HG02623 (cell line): Measurements from ENCODE around the gene BRIX1.
A peak's percentile ranks its signal among the peaks of the same experiment; 100 is the strongest.
"Not testable (repeated sequence)": the region's sequence is repeated elsewhere in the genome, so short reads cannot be mapped to it uniquely, and the experiment has no call there.

Experiments used
- ATAC-seq: cut with Tn5 transposase; IDR thresholded peaks from one replicate; pipeline ENCODE4 v1.9.1; 2021; ENCODE audit warnings: moderate library complexity; ENCODE audit not compliant: unreplicated experiment

The BRIX1 gene

GRCh38 chr5:34914671-34915138 lies 806 bp upstream of the BRIX1 start:
- ATAC-seq: peak; percentile 3

GRCh38 chr5:34915856-34916192 lies 313 bp downstream of the BRIX1 start:
- ATAC-seq: no peak

- no peak for ATAC-seq
These were observed 1.0 kb downstream of the BRIX1 start for GRCh38 chr5:34916518-34916917.

GRCh38 chr5:34918025-34918424 lies 2.5 kb downstream of the BRIX1 start:
- ATAC-seq: no peak

GRCh38 chr5:34919077-34919476 lies 3.6 kb downstream of the BRIX1 start:
- no peak for ATAC-seq

- not testable (repeated sequence) for ATAC-seq
These were observed 7.7 kb downstream of the BRIX1 start for GRCh38 chr5:34923256-34923655.

GRCh38 chr5:34923694-34924461 lies 8.4 kb downstream of the BRIX1 start:
- no peak for ATAC-seq

- ATAC-seq: no peak
These were observed 8.9 kb downstream of the BRIX1 start for GRCh38 chr5:34924462-34924765.

GRCh38 chr5:34926318-34926888 lies 10.9 kb downstream of the BRIX1 start:
- no peak for ATAC-seq

- ATAC-seq: no peak
These were observed 12.3 kb downstream of the BRIX1 start for GRCh38 chr5:34927785-34928184.

GRCh38 chr5:34928267-34928666 lies 12.8 kb downstream of the BRIX1 start:
- ATAC-seq: no peak

GRCh38 chr5:34929134-34929719 lies 13.7 kb downstream of the BRIX1 start, which contains the start of gene DNAJC21:
DNAJC21 (plus strand) TSS chr5:34929559; CDS start chr5:34929820, 261 bp downstream.
- ATAC-seq: peak; percentile 84

GRCh38 chr5:34929720-34930461 lies 14.4 kb downstream of the BRIX1 start:
- ATAC-seq: peak; percentile 69

GRCh38 chr5:34930462-34930844 lies 14.9 kb downstream of the BRIX1 start:
- no peak for ATAC-seq

- ATAC-seq: no peak
These were observed 15.4 kb downstream of the BRIX1 start for GRCh38 chr5:34930870-34931269.

GRCh38 chr5:34932947-34933346 lies 17.4 kb downstream of the BRIX1 start:
- ATAC-seq: no peak

- no peak for ATAC-seq
These were observed 26.4 kb downstream of the BRIX1 start for GRCh38 chr5:34941936-34942335.

- ATAC-seq: no peak
These were observed 28.5 kb downstream of the BRIX1 start for GRCh38 chr5:34944044-34944443.

- ATAC-seq: no peak
These were observed 29.0 kb downstream of the BRIX1 start for GRCh38 chr5:34944460-34945047.

GRCh38 chr5:34957321-34957720 lies 41.8 kb downstream of the BRIX1 start:
- ATAC-seq: no peak
